SU-DHL-6 (cell line): ENCODE measurements around the gene BOK.

Experiments
- CTCF ChIP-seq: fragments of 200-600 bp; sonication (generic); IDR thresholded peaks from one replicate; pipeline ENCODE4 v1.5.1; 2017; ENCODE audit warnings: antibody characterized with exemption, mild to moderate bottlenecking, low read length, moderate library complexity; ENCODE audit not compliant: insufficient read depth, poor library complexity, severe bottlenecking
- EZH2phosphoT487 ChIP-seq: fragments of 200-600 bp; sonication (generic), shearing (Covaris generic); conservative IDR thresholded peaks from 2 replicates; pipeline ENCODE4 v1.6.1; 2018; ENCODE audit warnings: mild to moderate bottlenecking, antibody characterized with exemption, low read length, moderate library complexity, mixed read lengths

- TF ChIP-seq CTCF: no peak
- TF ChIP-seq EZH2phosphoT487: no peak
Observed at GRCh38 chr2:241582328-241582727, 23.8 kb downstream of the BOK start.
